Hematopoietic multipotent progenitor cell treated with erythropoietin and hydrocortisone succinate and interleukin-3 and kit ligand, for 17 days (in vitro differentiated cells): ENCODE measurements around the gene CEACAM1.
"Not testable (repeated sequence)": the region's sequence is repeated elsewhere in the genome, so short reads cannot be mapped to it uniquely, and the experiment has no call there.

Experiments
- DNase-seq: peaks from one replicate; pipeline ENCODE4 v3.0.0-alpha.2; 2015; ENCODE audit warnings: low spot score

Gene CEACAM1

DNA sequence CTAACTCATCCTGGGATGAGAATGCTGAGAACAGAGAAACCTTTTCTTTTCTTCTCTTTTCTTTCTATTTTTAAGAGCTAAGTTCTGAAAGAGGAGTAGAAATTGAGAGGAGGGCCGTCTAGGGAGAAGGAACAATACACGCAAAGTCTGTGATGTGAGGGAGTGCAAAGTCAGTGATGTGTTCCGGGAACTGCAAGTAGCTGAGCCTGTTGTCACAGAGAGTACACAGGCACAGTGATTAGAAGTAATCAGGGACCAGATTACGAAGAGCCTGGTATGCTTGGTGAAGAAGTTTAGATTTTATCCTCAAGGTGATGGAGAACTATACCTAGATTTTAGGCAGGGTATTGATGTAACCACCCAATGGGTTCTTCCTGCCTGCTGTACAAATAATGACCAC lies 53.5 kb downstream of the CEACAM1 start:
- no peak for DNase-seq

DNA sequence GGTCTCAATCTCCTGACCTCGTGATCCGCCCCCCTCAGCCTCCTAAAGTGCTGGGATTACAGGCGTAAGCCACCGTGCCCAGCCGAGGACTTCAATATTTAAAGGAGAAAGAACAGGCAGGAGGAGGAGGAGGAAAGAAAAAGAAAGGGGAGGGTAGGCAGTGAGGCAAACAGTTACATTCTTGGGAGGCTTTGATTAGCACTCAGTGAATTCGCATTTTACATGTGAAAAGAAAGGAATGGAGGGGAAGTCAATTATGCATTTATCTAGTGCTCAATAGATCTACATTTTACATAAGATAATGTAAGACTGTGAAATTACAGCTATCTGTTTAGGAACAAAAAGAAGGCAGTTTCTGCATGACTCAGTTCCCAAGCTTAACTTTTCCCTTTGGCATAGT lies 54.6 kb downstream of the CEACAM1 start:
- no peak for DNase-seq

DNA sequence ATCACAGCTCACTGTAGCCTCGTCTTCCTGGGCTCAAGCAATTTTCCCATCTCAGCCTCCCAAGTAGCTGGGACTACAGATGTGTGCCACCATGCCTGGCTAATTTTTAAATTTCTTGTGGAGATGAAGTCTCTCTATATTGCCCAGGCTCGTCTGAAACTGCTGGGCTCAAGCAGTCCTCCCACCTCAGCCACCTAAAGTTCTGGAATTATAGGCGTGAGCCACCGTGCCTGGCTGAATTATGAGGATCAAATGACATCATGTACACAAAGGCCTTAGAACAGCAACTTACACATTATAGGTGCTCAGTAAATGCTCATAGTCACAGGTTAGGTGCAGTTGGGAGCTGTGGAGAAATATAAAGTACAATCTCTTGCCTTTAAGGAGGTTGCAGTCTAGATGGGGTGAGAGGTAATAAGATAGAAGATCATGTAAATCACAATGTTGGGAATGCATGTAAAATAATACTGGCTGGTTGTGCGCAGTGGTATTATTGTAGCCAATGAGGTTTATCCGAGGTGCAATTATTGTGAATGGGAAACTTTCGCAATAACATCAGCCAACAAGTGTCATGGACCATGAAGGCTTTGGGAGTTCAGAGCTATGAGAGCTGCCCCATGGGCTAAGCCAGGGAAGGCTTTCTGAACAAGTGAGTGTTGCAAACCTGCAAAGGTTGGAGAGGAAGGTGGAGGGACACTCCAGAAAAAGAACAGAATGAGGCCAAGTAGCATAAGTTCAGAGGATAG lies 55.7 kb downstream of the CEACAM1 start:
- DNase-seq = no peak

DNA sequence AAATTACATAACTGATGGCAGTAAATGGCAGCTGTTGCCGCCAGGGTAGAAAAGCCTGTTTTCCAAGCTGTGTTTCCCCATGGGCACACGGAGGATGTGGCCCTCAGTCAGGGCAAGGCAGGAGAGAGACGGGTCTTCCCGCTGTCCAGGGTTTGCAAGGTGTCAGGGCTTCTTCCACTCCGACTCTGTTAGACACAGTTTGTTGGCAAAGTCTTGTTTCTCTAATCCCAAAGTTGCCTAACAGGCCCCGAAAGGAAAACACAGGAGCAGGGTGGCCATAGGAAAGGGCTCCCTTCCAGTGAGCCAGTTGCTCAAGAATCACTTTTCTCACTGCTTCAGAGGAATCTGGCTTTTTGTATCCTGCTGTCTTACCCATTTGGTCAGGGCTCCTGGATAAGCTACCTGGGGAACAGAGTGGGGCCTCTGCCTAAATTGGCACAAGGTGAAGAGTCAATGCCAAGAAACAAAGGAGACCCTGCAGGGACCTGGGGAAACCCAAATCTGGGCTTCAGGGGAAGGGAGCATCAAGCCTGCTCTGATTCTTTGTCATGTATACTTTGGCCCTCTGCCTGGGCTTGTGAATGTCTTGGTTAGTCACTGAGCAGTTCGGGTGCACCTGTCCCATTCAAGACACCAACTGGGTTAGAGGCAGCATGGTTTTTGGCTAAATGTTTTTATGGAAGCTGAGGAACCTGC lies 56.6 kb downstream of the CEACAM1 start:
- no peak for DNase-seq

DNA sequence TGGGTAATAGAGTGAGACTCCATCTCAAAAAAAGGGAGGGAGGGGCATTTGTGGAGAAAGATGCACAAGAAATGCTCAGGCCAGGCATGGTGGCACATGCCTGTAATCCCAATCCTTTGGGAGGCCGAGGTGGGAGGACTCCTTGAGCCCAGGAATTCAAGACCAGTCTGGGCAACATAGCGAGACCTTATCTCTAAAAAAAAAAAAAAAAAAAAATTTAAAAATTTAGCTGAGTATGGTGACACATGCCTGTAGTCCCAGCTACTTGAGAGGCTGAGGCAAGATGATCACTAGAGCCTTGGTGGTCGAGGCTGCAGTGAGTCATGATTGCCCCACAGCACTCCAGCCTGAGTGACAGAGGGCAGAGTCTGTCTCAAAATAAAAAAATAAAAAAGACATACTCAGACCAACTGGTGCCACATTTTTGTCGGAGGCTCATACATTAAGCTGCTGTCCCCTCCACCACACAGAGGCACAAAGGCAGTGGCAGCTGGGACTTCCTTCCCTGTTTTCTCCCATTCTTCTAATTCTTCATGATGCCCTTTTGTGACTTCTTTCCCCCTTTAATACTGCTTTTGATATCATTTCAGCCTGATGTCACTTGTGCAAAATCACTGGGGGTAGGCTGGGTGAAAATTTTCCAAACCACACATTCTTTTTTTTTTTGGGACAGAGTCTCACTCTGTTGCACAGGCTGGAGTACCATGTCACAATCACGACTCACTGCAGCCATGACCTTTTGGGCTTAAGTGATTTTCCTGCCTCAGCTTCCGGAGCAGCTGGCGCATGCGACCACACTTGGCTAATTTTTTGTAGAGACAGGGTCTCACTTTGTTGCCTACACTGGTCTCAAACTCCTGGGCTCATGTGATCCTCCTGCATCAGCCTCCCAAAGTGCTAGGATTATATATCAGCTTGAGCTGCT lies 58.7 kb downstream of the CEACAM1 start:
- no peak for DNase-seq

DNA sequence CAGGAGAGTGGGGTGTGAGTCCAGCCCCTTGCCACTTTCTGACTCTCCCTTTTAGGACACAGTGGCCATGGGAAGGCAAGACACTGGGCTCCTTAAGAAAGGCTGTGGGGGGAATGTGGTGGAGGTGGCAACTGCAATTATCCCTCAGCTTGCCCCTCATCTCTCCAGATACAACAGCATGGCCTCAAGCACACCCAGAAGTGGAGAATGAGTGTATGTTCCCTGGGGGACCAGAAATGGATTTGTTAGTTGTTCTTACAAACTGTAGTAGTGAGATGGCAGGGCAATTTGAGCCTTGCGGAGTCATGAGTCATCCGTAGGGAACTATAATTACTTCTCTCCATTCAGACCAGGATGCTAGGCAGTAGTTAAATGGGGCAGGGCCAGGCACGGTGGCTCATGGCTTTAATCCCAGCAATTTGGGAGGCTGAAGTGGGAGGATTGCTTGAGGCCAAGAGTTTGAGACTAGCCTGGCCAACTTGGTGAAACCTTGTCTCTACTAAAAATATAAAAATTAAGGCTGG lies 59.9 kb downstream of the CEACAM1 start:
- no peak for DNase-seq

DNA sequence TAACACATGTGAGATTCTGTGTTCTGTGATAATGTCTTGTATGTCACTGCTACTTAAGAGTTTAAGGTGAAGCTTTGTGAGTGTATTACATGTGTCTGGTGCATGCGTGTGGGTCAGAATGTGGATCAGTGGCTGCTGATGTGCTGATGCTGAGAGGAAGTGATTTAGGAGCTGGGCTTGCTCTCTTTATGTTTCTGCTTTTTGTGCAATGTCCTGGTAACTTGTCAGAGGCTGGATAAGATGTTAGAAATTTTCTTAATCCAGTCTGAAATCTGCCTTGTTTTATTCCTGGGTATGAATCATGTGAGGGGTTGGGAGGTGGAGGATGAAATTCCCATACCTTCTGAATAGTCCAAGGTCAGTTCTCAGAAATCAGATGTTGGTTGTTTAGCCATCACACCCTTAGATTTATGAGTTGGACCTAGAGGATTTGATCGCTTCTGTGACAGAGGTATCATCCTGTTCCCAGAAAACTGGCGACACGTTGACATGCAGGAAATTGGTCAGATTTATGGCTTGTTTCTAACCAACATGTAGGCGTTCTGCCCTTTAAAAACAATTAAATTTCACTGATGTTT lies 61.0 kb downstream of the CEACAM1 start:
- no peak for DNase-seq

DNA sequence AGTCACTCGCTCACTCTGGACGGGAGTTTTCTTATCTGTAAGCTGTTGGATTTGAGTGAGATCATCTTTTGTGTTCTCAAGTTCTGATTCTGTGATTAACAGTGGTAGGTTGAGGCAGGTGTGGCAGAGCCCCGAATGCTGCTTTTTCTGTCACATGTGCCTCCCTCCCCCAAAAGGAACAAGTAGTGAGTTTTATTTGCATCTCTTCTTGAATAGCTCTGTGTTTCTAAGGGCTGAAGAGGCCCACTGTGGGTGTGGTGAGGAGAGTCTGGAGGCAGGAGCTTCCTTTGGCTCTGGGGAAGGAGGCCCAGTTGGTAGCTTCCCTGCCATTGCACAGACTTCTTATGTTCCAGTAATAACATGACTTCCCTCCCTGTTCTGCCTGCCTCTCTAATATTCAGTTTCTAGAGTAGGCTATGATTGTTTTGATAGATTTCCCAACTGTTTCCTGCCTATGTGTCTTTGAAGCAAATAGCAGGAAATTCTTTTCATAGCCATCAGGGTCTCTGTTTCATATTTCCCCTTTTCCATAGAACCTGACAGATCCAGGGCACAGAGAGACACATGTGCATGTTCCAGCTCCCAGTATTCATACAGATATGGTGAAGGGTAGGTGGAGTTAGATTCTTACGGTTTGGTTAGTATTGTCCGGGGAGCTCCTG lies 61.6 kb downstream of the CEACAM1 start:
- no peak for DNase-seq

DNA sequence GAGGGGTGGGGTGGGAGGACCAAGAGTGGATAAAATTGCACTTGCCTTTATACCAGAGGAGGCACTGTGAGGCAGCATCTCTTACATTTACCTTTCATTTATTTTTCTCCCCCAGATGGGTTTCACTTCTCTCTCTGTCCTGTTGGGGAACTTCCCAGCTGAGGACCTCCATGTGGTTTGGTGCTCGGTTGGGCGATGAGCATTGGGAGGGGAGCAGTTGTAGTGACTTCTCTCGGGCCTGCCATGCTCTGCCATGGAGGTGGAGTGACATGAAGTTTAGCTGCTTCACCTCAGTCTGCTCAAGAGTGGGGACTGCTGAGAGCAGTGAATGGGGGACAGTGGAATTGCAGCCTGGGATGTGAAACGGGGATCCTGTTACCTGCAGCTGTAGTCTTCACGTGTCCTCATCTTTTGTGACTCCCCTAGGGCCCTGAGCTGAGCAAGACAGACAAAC lies 62.4 kb downstream of the CEACAM1 start:
- no peak for DNase-seq

DNA sequence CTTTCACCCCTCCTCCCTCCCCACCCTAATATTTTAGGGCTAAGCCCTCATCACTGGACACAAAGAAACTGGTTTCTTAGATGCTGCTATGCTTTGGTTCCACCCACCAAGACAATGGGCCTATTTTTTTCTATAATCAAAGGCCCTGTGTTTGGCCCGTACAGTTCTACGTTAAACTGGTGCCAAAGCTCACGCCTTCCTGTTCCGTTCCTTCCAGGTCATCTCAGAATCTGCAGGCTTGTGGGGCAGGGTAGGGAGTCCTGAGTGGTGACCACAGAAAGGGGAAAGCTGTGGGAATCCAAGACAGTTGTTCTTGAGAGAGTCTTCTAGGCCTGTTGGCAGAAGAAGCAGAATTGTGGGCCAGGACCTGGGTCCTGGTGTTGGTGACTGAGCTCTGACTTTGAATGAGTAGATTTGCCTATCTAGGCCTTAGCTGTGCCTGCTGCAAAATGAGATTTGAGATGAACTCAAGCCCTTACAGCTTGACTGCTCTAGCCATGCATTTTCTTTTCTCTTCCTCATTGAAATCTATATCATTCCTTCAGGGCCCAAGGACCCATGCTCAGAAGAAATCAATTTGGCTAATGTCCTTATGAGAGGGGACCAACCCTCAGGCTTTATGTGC lies 66.5 kb downstream of the CEACAM1 start:
- no peak for DNase-seq

DNA sequence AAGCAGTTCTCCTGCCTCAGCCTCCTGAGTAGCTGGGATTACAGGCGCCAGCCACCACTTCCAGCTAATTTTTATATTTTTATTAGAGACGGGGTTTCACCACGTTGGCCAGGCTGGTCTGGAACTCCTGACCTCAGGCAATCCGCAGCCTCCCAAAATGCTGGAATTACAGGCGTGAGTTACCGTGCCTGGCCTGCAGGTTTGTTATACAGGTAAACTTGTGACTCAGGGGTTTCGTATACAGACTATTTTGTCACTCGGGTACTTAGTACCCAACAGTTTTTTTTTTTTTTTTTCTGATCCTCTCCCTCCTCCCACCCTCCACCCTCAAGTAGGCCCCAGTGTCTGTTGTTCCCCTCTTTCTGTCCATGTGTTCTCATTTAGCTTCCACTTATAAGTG lies 67.0 kb downstream of the CEACAM1 start:
- not testable (repeated sequence) for DNase-seq

DNA sequence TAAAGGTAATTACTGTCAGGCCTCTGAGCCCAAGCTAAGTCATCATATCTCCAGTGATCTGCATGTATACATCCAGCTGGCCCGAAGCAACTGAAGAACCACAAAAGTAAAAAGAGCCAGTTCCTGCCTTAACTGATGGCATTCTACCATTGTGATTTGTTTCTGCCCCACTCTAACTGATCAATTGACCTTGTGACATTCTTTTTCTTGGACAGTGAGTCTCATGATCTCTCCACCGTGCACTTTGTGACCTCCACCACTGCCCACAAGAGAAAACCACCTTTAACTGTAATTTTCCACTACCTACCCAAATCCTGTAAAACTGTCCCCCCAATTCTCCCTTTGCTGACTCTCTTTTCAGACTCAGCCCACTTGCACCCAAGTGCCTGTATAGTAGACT lies 68.4 kb downstream of the CEACAM1 start:
- no peak for DNase-seq
